ENCODE measurements around the gene SDK2. TPM values are rescaled to one million over a fixed set of nuclear protein-coding genes. Genes with fewer than 3 reads are reported as not detected.
A peak's percentile ranks its signal among the peaks of the same experiment; 100 is the strongest.

Gene SDK2
- polyA plus RNA-seq, 1 of the 3 experiments (the other 2 are of a cell fraction) = 0.02 TPM

DNA sequence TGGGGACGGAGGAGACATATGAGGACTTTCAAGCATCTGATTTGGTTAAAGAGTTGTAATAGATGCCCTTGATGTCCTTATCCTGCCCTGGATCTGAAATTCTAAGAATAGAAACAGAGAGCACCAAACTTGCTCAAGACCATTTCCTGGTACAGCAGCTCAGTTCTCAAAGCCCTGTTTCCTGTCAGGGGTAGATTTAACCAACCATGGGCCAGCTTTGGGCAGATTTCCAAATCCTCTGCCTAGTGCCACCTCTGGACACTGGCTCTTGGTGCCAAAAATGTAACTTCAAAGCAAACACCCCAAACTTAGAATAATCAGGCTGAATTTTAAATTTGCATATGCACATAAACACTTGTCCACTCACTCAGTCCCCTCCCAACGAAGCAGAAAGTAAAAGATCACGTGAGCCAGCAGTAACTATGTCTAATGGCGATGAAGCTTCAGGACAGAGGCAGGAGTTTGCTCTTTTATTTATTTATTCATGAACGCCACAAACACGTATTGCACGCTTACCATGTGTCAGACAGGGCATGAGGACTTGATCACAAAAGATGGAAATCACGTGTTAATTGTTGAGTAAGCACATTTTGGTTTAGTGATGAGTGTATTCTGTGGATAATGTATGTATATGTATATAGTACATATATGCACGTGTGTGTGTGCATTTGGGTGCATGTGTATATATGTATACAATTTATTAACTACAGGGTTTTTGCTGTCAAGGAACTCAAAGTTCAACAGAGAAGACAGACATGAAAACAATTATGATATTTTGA lies 23.1 kb upstream of the SDK2 start:
- peaks cover 8% of the 10 kb centered on the region for H3K9me3 ChIP-seq
- TF ChIP-seq JUND (IDR thresholded peaks at IDR 0.05) = no peak
- no peak overlapping the region for H3K4me3 ChIP-seq (ENCODE audit: low read depth in 2 of 2, low read length in 1 of 2)
- H3K79me2 ChIP-seq (ENCODE audit: insufficient read depth) = no peaks in the 10 kb centered on the region
- peak; percentile 42 for DNase-seq
- H3K27me3 ChIP-seq (ENCODE audit: insufficient read depth) = no peaks in the 10 kb centered on the region
- no peaks in the 10 kb centered on the region for H4K20me1 ChIP-seq (ENCODE audit: insufficient read depth)
- no peak overlapping the region for H3K27ac ChIP-seq (ENCODE audit: low read depth in 2 of 2, low read length in 1 of 2)
- CTCF ChIA-PET = interaction anchor here (0.8 to 1.9 kb wide), 6 partner anchors 11 to 532 kb away, joined by 3 to 6 read pairs (median 4); no protein-coding TSS in a partner anchor
- no peak overlapping the region for H2AFZ ChIP-seq (ENCODE audit: low read depth)
- no peaks in the 10 kb centered on the region for H3K4me1 ChIP-seq (ENCODE audit: control insufficient read depth in 1 of 2, insufficient read depth in 2 of 2, low read depth in 1 of 2, low read length in 1 of 2)
- 33% methylated on average over 9 of the region's 9 CpGs for WGBS (ENCODE audit: low lambda C conversion rate)
- no peaks in the 10 kb centered on the region for H3F3A ChIP-seq (replicated peaks; ENCODE audit: insufficient read depth)
- no peak overlapping the region for H3K9ac ChIP-seq
- no peaks in the 10 kb centered on the region for H3K36me3 ChIP-seq (replicated peaks in 1 of 2; ENCODE audit: control insufficient read depth in 1 of 2, insufficient read depth in 2 of 2, low read length in 1 of 2)
- H3K9me2 ChIP-seq = no peaks in the 10 kb centered on the region
- POLR2A ChIA-PET = no interaction called here
- no peak overlapping the region for H3K4me2 ChIP-seq

DNA sequence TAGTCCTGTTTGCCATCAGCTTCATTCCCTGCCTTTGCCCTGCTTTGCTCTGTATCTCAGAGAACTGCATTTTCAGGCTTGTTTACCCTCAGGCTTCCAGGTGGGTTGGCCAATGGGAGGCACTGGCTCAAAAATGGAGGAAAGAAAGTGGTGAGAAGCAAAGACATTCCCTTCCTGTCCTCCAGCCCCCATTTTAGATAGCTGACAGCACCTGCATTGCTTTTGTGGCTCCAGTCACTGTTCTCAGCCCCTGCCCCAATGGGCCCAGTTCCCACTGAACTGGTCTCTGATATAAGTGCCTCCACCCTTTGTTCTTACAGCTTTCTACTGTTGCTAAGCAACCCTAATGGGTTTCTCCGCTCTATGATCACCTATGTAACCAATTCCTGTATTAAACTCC lies 19.4 kb upstream of the SDK2 start:
- no peaks in the 10 kb centered on the region for H3K9me2 ChIP-seq
- H3F3A ChIP-seq (replicated peaks; ENCODE audit: insufficient read depth) = no peaks in the 10 kb centered on the region
- peaks cover 5% of the 10 kb centered on the region; the same call in 1 of the 2 replicates for H3K9me3 ChIP-seq
- no peaks in the 10 kb centered on the region for H4K20me1 ChIP-seq (ENCODE audit: insufficient read depth)
- H3K27me3 ChIP-seq (ENCODE audit: insufficient read depth) = no peaks in the 10 kb centered on the region
- H3K9ac ChIP-seq = no peak overlapping the region
- no peaks in the 10 kb centered on the region for H3K4me1 ChIP-seq (ENCODE audit: control insufficient read depth in 1 of 2, insufficient read depth in 2 of 2, low read depth in 1 of 2, low read length in 1 of 2)
- WGBS (ENCODE audit: low lambda C conversion rate) = 25% methylated on average over 1 of the region's 1 CpG
- no peak for DNase-seq
- no peak overlapping the region for H3K4me3 ChIP-seq (ENCODE audit: low read depth in 2 of 2, low read length in 1 of 2)
- no peaks in the 10 kb centered on the region for H3K79me2 ChIP-seq (ENCODE audit: insufficient read depth)
- no peaks in the 10 kb centered on the region for H3K36me3 ChIP-seq (replicated peaks in 1 of 2; ENCODE audit: control insufficient read depth in 1 of 2, insufficient read depth in 2 of 2, low read length in 1 of 2)
- TF ChIP-seq, protein P1, sequence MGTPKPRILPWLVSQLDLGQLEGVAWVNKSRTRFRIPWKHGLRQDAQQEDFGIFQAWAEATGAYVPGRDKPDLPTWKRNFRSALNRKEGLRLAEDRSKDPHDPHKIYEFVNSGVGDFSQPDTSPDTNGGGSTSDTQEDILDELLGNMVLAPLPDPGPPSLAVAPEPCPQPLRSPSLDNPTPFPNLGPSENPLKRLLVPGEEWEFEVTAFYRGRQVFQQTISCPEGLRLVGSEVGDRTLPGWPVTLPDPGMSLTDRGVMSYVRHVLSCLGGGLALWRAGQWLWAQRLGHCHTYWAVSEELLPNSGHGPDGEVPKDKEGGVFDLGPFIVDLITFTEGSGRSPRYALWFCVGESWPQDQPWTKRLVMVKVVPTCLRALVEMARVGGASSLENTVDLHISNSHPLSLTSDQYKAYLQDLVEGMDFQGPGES (IDR thresholded peaks at IDR 0.05; ENCODE audit: low read depth, low read length) = no peak
- TF ChIP-seq TAF1 (IDR thresholded peaks at IDR 0.05; ENCODE audit: borderline replicate concordance, low read depth, low read length) (no peak), MXI1 (IDR thresholded peaks at IDR 0.05; ENCODE audit: low read depth, low read length) (no peak), NRF1 (IDR thresholded peaks at IDR 0.05; ENCODE audit: low read depth, low read length) (no peak), EP300 (IDR thresholded peaks at IDR 0.05; ENCODE audit: borderline replicate concordance in 1 of 2, low read depth in 1 of 2, low read length in 1 of 2) (no peak), RFX5 (IDR thresholded peaks at IDR 0.05; ENCODE audit: low read length) (no peak), RCOR1 (IDR thresholded peaks at IDR 0.05; ENCODE audit: low read length) (no peak), GABPA (IDR thresholded peaks at IDR 0.05; ENCODE audit: low read depth) (no peak), FOSL2 (IDR thresholded peaks at IDR 0.05; ENCODE audit: borderline replicate concordance, low read depth) (no peak), POLR2AphosphoS5 (IDR thresholded peaks at IDR 0.05; ENCODE audit: low read depth, low read length) (no peak), TCF12 (IDR thresholded peaks at IDR 0.05) (no peak), TEAD4 (IDR thresholded peaks at IDR 0.05; ENCODE audit: borderline replicate concordance, insufficient read depth) (no peak), SMC3 (IDR thresholded peaks at IDR 0.05; ENCODE audit: low read depth, low read length) (no peak), SIN3A (IDR thresholded peaks at IDR 0.05; ENCODE audit: borderline replicate concordance, low read depth, low read length) (no peak)
- TF ChIP-seq, protein P2, sequence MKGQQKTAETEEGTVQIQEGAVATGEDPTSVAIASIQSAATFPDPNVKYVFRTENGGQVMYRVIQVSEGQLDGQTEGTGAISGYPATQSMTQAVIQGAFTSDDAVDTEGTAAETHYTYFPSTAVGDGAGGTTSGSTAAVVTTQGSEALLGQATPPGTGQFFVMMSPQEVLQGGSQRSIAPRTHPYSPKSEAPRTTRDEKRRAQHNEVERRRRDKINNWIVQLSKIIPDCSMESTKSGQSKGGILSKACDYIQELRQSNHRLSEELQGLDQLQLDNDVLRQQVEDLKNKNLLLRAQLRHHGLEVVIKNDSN (IDR thresholded peaks at IDR 0.05; ENCODE audit: borderline replicate concordance, low read depth) = no peak
- H3K4me2 ChIP-seq = no peak overlapping the region
- CTCF ChIA-PET = interaction anchor here (1.0 to 3.0 kb wide), 2 partner anchors 47 to 120 kb away, joined by 3 to 13 read pairs; no protein-coding TSS in a partner anchor
- no peak overlapping the region for H3K27ac ChIP-seq (ENCODE audit: low read depth in 2 of 2, low read length in 1 of 2)
- H2AFZ ChIP-seq (ENCODE audit: low read depth) = no peak overlapping the region
- POLR2A ChIA-PET = no interaction called here
